Stimulated activated CD8-positive, alpha-beta memory T cell treated with anti-CD3 and anti-CD28 coated beads, Interleukin-15, amount 100 ng/mL, for 4 hours (primary cell): ENCODE data around the gene SLC10A6.
"Not testable (repeated sequence)": the region's sequence is repeated elsewhere in the genome, so short reads cannot be mapped to it uniquely, and the experiment has no call there.

ENCODE experiments used
- DNase-seq, 2 donors: peaks; one replicate each; pipeline ENCODE4 v3.0.0-alpha.2; 2020; ENCODE audit warnings: low read depth in 2 of 2

The SLC10A6 gene

GRCh38 chr4:86848732-86849619 is at the start of gene SLC10A6:
Gene SLC10A6 (minus strand): TSS chr4:86849384. CDS start chr4:86849115, 269 bp downstream.
- DNase-seq: no peak

- no peak for DNase-seq
These were observed 49.4 kb upstream of the SLC10A6 start for GRCh38 chr4:86898562-86898961.

GRCh38 chr4:86896596-86896995 is 47.4 kb upstream of the SLC10A6 start:
- DNase-seq: no peak

- DNase-seq: no peak
These were observed 46.7 kb upstream of the SLC10A6 start for GRCh38 chr4:86895692-86896488.

- DNase-seq: no peak
These were observed 45.3 kb upstream of the SLC10A6 start for GRCh38 chr4:86894455-86894854.

- no peak for DNase-seq
These were observed 44.0 kb upstream of the SLC10A6 start for GRCh38 chr4:86893136-86893535.

- no peak for DNase-seq
These were observed 43.4 kb upstream of the SLC10A6 start for GRCh38 chr4:86892636-86892960.

GRCh38 chr4:86891762-86892635 is 42.8 kb upstream of the SLC10A6 start, which contains the start of gene C4orf36:
Gene C4orf36 (minus strand): TSS chr4:86892422. CDS start chr4:86891520, 902 bp downstream.
- DNase-seq: no peak

- DNase-seq: no peak
These were observed 41.6 kb upstream of the SLC10A6 start for GRCh38 chr4:86890790-86891189.

- no peak for DNase-seq
These were observed 30.5 kb upstream of the SLC10A6 start for GRCh38 chr4:86879641-86880040.

- DNase-seq: no peak
These were observed 29.5 kb upstream of the SLC10A6 start for GRCh38 chr4:86878640-86879039.

GRCh38 chr4:86876894-86877685 is 27.9 kb upstream of the SLC10A6 start:
- DNase-seq: no peak

- not testable (repeated sequence) for DNase-seq
These were observed 26.3 kb upstream of the SLC10A6 start for GRCh38 chr4:86875436-86875835.

- DNase-seq: no peak
These were observed 23.0 kb upstream of the SLC10A6 start for GRCh38 chr4:86872135-86872534.

GRCh38 chr4:86870442-86871069 is 21.4 kb upstream of the SLC10A6 start:
- no peak for DNase-seq

GRCh38 chr4:86857341-86858052 is 8.3 kb upstream of the SLC10A6 start:
- DNase-seq: no peak

GRCh38 chr4:86856896-86857295 is 7.7 kb upstream of the SLC10A6 start:
- DNase-seq: no peak

- DNase-seq: no peak
These were observed 6.4 kb upstream of the SLC10A6 start for GRCh38 chr4:86855572-86855971.

GRCh38 chr4:86853209-86853608 is 4.0 kb upstream of the SLC10A6 start:
- DNase-seq: no peak

- no peak for DNase-seq
These were observed 1.0 kb downstream of the SLC10A6 start for GRCh38 chr4:86848136-86848535.
